GM21576 (cell line): ENCODE measurements around the gene ELF4.
A peak's percentile ranks its signal among the peaks of the same experiment; 100 is the strongest.

Source experiments
- ATAC-seq: cut with Tn5 transposase; IDR thresholded peaks from one replicate; pipeline ENCODE4 v1.9.1; 2021; ENCODE audit warnings: mild to moderate bottlenecking, moderate library complexity; ENCODE audit not compliant: unreplicated experiment

The ELF4 gene

GRCh38 chrX:130085551-130086446 lies 24.5 kb downstream of the ELF4 start:
- ATAC-seq, result no peak

GRCh38 chrX:130084631-130085237 lies 25.6 kb downstream of the ELF4 start:
- ATAC-seq, result peak; percentile 37

GRCh38 chrX:130083656-130084382 lies 26.5 kb downstream of the ELF4 start:
- peak; percentile 23 for ATAC-seq

- no peak for ATAC-seq
These were observed 27.2 kb downstream of the ELF4 start for GRCh38 chrX:130083107-130083490.

GRCh38 chrX:130082244-130083106 lies 27.8 kb downstream of the ELF4 start:
- peak; percentile 52 for ATAC-seq

GRCh38 chrX:130081421-130082045 lies 28.8 kb downstream of the ELF4 start:
- no peak for ATAC-seq

GRCh38 chrX:130080791-130081367 lies 29.4 kb downstream of the ELF4 start:
- no peak for ATAC-seq

GRCh38 chrX:130079824-130080406 lies 30.4 kb downstream of the ELF4 start:
- ATAC-seq, result no peak

GRCh38 chrX:130075777-130076176 lies 34.5 kb downstream of the ELF4 start:
- ATAC-seq, result no peak

- no peak for ATAC-seq
These were observed 38.0 kb downstream of the ELF4 start for GRCh38 chrX:130072345-130072740.

GRCh38 chrX:130071611-130072344 lies 38.5 kb downstream of the ELF4 start:
- ATAC-seq, result no peak

GRCh38 chrX:130066975-130067615 lies 43.2 kb downstream of the ELF4 start:
- ATAC-seq, result no peak

- peak; percentile 80 for ATAC-seq
These were observed 49.9 kb downstream of the ELF4 start for GRCh38 chrX:130060122-130061069.

GRCh38 chrX:130058652-130059051 lies 51.6 kb downstream of the ELF4 start:
- ATAC-seq, result no peak

- no peak for ATAC-seq
These were observed 53.1 kb downstream of the ELF4 start for GRCh38 chrX:130057209-130057608.

GRCh38 chrX:130055899-130056298 lies 54.4 kb downstream of the ELF4 start:
- no peak for ATAC-seq

GRCh38 chrX:130055103-130055502 lies 55.2 kb downstream of the ELF4 start:
- no peak for ATAC-seq
